ENCODE measurements around the gene C1orf232.

C1orf232 gene

GRCh38 chr1:26155370-26156284, 13.1 kb downstream of the C1orf232 start:
- no peak for DNase-seq

- DNase-seq: no peak
These were observed 14.0 kb downstream of the C1orf232 start for GRCh38 chr1:26154750-26155149.

- DNase-seq: no peak
These were observed 14.7 kb downstream of the C1orf232 start for GRCh38 chr1:26153966-26154532.

- no peak for DNase-seq
These were observed 19.9 kb downstream of the C1orf232 start for GRCh38 chr1:26148887-26149286.

GRCh38 chr1:26145960-26146294, 22.8 kb downstream of the C1orf232 start:
- no peak for DNase-seq

GRCh38 chr1:26145041-26145959, 23.5 kb downstream of the C1orf232 start:
- peak; percentile 68 to 71 for DNase-seq

GRCh38 chr1:26142159-26142558, 26.6 kb downstream of the C1orf232 start:
- no peak for DNase-seq

- DNase-seq: no peak
These were observed 29.7 kb downstream of the C1orf232 start for GRCh38 chr1:26138974-26139558.

- no peak for DNase-seq
These were observed 34.3 kb downstream of the C1orf232 start for GRCh38 chr1:26134466-26134865.

GRCh38 chr1:26132834-26133167, 36.0 kb downstream of the C1orf232 start:
- DNase-seq: no peak

- DNase-seq: no peak
These were observed 36.5 kb downstream of the C1orf232 start for GRCh38 chr1:26132128-26132833.

- DNase-seq: no peak
These were observed 38.1 kb downstream of the C1orf232 start for GRCh38 chr1:26130695-26131094.

GRCh38 chr1:26129778-26130177, 39.0 kb downstream of the C1orf232 start:
- DNase-seq: no peak

- DNase-seq: no peak
These were observed 41.3 kb downstream of the C1orf232 start for GRCh38 chr1:26127235-26128163.

GRCh38 chr1:26126321-26127084, 42.3 kb downstream of the C1orf232 start:
- DNase-seq: peak; percentile 30 to 35

GRCh38 chr1:26125946-26126320, 42.8 kb downstream of the C1orf232 start:
- no peak for DNase-seq

GRCh38 chr1:26125382-26125781, 43.4 kb downstream of the C1orf232 start:
- DNase-seq: no peak

GRCh38 chr1:26124418-26125331, 44.1 kb downstream of the C1orf232 start:
- DNase-seq: no peak

All from activated CD4-positive, alpha-beta T cell treated with anti-CD3 and anti-CD28 coated beads, Interleukin-2, amount 50 U/mL, for 4 hours (primary cell).